NOMO-1 treated with dmso at 0.1 percent for 144 hours (cell line): ENCODE results near the gene HRC.
"Not testable (repeated sequence)": the region's sequence is repeated elsewhere in the genome, so short reads cannot be mapped to it uniquely, and the experiment has no call there.

Source experiments
- DNase-seq: peaks from one replicate; lab custom pipeline; 2025; ENCODE audit not compliant: unreplicated experiment; lab: John Stamatoyannopoulos, UW

HRC gene, protein sequence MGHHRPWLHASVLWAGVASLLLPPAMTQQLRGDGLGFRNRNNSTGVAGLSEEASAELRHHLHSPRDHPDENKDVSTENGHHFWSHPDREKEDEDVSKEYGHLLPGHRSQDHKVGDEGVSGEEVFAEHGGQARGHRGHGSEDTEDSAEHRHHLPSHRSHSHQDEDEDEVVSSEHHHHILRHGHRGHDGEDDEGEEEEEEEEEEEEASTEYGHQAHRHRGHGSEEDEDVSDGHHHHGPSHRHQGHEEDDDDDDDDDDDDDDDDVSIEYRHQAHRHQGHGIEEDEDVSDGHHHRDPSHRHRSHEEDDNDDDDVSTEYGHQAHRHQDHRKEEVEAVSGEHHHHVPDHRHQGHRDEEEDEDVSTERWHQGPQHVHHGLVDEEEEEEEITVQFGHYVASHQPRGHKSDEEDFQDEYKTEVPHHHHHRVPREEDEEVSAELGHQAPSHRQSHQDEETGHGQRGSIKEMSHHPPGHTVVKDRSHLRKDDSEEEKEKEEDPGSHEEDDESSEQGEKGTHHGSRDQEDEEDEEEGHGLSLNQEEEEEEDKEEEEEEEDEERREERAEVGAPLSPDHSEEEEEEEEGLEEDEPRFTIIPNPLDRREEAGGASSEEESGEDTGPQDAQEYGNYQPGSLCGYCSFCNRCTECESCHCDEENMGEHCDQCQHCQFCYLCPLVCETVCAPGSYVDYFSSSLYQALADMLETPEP

GRCh38 chr19:49155005-49155819, at the start of gene HRC:
Gene HRC (minus strand): TSS chr19:49155396. CDS start chr19:49155237, 159 bp downstream.
- DNase-seq = peak; percentile 3

DNA sequence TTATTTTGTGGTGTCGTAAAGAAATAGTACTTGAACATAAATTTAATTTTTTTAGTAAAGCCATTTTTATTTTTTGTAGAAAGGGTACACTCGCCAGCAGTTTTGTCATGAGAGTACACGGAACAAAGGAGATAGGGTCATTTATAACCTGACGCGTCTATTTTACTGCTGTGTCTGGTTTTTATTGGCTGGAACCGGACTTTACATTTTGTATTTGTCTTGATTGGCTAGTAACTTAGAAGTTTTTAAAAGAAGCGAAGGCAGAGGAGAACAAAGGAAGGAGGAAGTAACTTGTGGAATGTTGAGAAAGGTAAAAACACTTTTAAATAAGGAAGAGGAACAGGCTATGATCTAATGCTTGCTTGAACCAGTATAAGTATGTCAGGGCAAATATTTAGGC, 45.8 kb upstream of the HRC start:
- peak; percentile 46 for DNase-seq

DNA sequence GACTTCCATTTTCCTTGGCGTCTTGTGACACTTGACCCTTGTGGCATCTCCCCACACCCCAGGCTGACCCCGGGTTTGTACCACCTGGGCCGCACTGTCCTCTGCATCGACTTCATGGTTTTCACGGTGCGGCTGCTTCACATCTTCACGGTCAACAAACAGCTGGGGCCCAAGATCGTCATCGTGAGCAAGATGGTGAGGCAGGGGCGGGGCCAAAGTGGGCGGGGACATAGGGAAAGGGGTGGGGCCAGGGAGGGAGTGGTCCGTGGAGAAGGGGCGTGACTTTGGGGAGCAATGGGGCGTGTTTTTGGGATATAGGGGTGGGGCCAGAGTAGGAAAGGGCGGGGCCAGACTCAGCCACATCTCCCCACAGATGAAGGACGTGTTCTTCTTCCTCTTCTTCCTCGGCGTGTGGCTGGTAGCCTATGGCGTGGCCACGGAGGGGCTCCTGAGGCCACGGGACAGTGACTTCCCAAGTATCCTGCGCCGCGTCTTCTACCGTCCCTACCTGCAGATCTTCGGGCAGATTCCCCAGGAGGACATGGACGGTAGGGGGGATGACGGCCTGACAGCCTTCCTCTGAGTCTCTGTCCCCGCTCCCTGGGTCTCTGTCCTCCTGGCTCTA, 45.2 kb upstream of the HRC start:
- peak; percentile 77 for DNase-seq

GRCh38 chr19:49196527-49197240, 41.5 kb upstream of the HRC start:
- no peak for DNase-seq

DNA sequence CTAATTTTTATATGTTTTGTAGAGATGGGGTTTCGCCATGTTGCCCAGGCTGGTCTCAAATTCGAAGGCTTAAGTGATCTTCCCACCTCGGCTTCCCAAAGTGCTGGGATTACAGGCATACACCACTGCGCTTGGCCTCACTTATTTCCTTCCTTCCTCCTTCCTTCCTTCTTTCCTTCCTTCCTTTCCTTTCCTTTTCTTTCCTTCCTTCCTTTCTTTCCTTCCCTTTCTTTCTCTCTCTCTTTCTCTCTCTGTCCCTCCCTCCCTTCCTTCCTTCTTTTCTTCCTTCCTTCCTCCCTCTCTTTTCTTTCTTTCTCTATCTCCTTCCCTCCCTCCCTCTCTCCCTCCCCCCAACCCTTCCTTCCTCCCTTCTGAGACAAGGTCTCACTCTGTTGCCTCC, 39.2 kb upstream of the HRC start:
- DNase-seq = no peak

GRCh38 chr19:49193822-49194394, 38.7 kb upstream of the HRC start:
- no peak for DNase-seq

GRCh38 chr19:49190781-49191180, 35.6 kb upstream of the HRC start:
- no peak for DNase-seq

- DNase-seq = no peak
Observed at GRCh38 chr19:49189259-49189658, 34.1 kb upstream of the HRC start.

GRCh38 chr19:49188626-49189200, 33.5 kb upstream of the HRC start:
- no peak for DNase-seq

GRCh38 chr19:49186108-49186507, 30.9 kb upstream of the HRC start:
- no peak for DNase-seq

GRCh38 chr19:49182848-49183375, 27.7 kb upstream of the HRC start:
- no peak for DNase-seq

GRCh38 chr19:49182010-49182847, 27.0 kb upstream of the HRC start:
- DNase-seq = not testable (repeated sequence)

DNA sequence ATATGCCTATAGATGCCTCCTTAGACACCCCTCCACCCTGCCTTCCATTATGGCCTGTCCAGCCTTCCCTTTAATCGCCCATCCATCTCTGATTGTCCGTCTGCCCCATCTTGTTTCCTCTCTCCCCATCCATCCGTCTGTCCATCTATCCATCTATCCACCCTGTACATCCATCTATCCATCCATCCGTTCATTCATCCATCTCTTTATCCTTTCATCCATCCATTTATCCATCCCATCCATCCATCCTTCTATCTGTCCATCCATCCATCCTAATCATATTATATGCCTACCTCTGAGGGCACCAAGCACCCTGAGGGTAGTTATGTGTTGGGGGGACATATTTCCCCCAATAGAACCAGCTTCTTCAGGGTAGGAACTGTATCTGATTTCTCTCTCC, 25.5 kb upstream of the HRC start:
- no peak for DNase-seq

- no peak for DNase-seq
Observed at GRCh38 chr19:49173198-49173597, 18.0 kb upstream of the HRC start.

GRCh38 chr19:49168421-49168820, 13.2 kb upstream of the HRC start:
- DNase-seq = no peak

DNA sequence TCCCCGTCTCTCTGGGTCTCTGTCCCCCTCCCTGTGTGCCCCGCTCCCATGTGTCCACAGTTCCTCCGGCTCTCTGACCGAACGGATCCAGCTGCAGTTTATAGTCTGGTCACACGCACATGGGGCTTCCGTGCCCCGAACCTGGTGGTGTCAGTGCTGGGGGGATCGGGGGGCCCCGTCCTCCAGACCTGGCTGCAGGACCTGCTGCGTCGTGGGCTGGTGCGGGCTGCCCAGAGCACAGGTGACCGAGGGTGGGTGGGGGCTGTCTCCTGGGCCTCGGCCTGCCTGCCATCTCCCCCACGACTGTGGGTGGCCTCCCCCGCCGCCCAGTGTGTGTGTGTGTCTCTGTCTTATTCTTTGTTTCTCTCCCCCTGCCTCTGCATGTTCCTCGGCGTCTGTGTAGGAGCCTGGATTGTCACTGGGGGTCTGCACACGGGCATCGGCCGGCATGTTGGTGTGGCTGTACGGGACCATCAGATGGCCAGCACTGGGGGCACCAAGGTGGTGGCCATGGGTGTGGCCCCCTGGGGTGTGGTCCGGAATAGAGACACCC, 12.7 kb upstream of the HRC start:
- no peak for DNase-seq

DNA sequence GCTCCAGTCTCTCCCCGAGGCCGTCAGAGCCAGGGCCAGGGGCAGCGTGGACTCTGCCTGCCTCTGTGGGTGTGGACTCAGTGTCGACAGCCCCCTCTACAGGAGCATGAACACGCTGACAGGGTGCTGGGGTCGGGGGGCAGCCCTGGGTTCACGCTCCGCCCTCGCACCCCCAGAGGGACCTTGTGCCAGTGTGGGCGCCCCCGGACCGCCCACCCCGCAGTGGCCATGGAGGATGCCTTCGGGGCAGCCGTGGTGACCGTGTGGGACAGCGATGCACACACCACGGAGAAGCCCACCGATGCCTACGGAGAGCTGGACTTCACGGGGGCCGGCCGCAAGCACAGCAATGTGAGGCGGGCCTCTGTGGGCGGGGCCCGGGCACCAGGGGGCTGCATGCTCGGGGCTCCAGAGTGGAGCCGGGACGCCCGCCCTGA, 10.7 kb upstream of the HRC start:
- no peak for DNase-seq

DNA sequence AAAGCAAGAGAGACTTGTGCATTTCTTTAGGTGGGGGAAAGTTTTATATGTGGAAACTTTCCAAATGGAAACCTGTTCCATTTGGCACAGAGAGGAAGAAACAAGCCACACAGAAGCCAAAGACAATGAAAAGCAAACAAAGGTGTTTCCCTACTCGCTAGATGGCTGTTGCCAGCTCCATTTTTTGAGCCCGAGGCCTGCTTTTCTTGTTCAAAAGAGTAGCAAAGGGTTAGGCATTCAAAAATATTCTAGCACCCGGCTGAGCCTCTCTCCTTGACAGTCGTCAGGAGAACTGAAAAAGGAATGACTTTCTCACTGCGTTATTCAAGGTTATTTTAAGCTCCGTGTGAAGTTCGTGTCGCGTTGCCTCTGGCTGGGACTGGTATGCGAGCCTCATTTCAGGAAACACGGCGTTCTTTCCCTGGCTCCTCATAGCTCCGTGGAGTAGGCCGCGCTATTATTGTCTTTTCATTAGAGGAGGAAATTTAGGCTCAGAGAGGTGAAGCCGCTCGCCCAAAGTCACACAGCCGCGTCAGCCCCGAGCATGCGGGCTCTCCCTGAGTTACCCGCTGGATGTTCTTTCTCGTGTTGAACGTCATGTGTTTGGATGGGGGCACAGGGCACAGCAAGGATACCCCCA, 10.0 kb upstream of the HRC start:
- no peak for DNase-seq
